PC-9 (cell line): ENCODE measurements around the gene PLEKHA6. TPM values are rescaled to one million over a fixed set of nuclear protein-coding genes. Genes with fewer than 3 reads are reported as not detected.

Experiments
- BruUV-seq: library from RNA; stranded (reverse); fragments of 400-500 nt; replicated peaks from 2 replicates; lab custom pipeline; 2021; lab: Mats Ljungman, UMichigan
- CTCF ChIA-PET: fragments of 300-600 bp; sonication (Branson Sonifier 250); formaldehyde crosslinking; loops from one replicate; lab custom pipeline; 2022; ENCODE audit warnings: antibody characterized with exemption; lab: Charles Lee
- POLR2A ChIA-PET: fragments of 300-600 bp; sonication (Branson Sonifier 250); formaldehyde crosslinking; loops from one replicate; lab custom pipeline; 2022; ENCODE audit warnings: antibody characterized with exemption; ENCODE audit not compliant: unreplicated experiment; lab: Charles Lee
- DNase-seq, 2 experiments: peaks; one replicate each; pipeline versions ENCODE4 v3.0.0 to v3.0.0-alpha.2; 2015 to 2022; ENCODE audit warnings: mixed read lengths in 1 of 2
- H2AFZ ChIP-seq: fragments of 200-600 bp; sonication (generic); 2 replicates; pipeline ENCODE4 v1.8.1; 2017; ENCODE audit warnings: antibody characterized with exemption
- H3F3A ChIP-seq: fragments of 200-600 bp; sonication (generic); 2 replicates; pipeline ENCODE4 v1.8.1; 2017; ENCODE audit warnings: antibody characterized with exemption, mild to moderate bottlenecking, low read depth; ENCODE audit not compliant: insufficient read depth
- H3K27ac ChIP-seq: fragments of 200-600 bp; sonication (generic); 2 replicates; pipeline ENCODE4 v1.6.1; 2016; ENCODE audit warnings: mixed run types
- H3K27me3 ChIP-seq: fragments of 200-600 bp; sonication (generic); 2 replicates; pipeline ENCODE4 v1.6.1; 2016; ENCODE audit warnings: low read depth, mixed run types; ENCODE audit not compliant: insufficient read depth
- H3K36me3 ChIP-seq: fragments of 200-600 bp; sonication (generic); 2 replicates; pipeline ENCODE4 v1.6.1; 2016; ENCODE audit warnings: low read depth, mixed run types
- H3K4me1 ChIP-seq: fragments of 200-600 bp; sonication (generic); replicated peaks from 2 replicates; pipeline ENCODE4 v1.6.1; 2016; ENCODE audit warnings: mixed run types; ENCODE audit not compliant: insufficient read depth
- H3K4me2 ChIP-seq: fragments of 200-600 bp; sonication (generic); 2 replicates; pipeline ENCODE4 v1.6.1; 2017; ENCODE audit warnings: mixed run types
- H3K4me3 ChIP-seq: fragments of 200-600 bp; sonication (generic); 2 replicates; pipeline ENCODE4 v1.6.1; 2016; ENCODE audit warnings: mixed run types
- H3K79me2 ChIP-seq: fragments of 200-600 bp; sonication (generic); 2 replicates; pipeline ENCODE4 v1.6.1; 2017; ENCODE audit warnings: low read depth, mixed run types
- H3K9me2 ChIP-seq: fragments of 200-600 bp; sonication (generic); 2 replicates; pipeline ENCODE4 v1.8.1; 2017; ENCODE audit warnings: mild to moderate bottlenecking; ENCODE audit not compliant: insufficient read depth
- H3K9me3 ChIP-seq: fragments of 200-600 bp; sonication (generic); 2 replicates; pipeline ENCODE4 v1.8.1; 2016; ENCODE audit warnings: low read depth; ENCODE audit not compliant: insufficient read depth
- H4K20me1 ChIP-seq: fragments of 200-600 bp; sonication (generic); 2 replicates; pipeline ENCODE4 v1.8.1; 2017; ENCODE audit not compliant: insufficient read depth
- EZH2 ChIP-seq: fragments of 200-600 bp; sonication (generic); IDR thresholded peaks from 2 replicates; pipeline ENCODE4 v1.8.0; 2017; ENCODE audit warnings: antibody characterized with exemption, low read depth
- intact Hi-C: fragments of 100-400 bp; cut with micrococcal nuclease; formaldehyde crosslinking; loops from one replicate; pipeline ENCODE4 v1.10.0; 2022; ENCODE audit not compliant: unreplicated experiment
- total RNA-seq: library from RNA; stranded (reverse); gene quantifications from 2 replicates; pipeline ENCODE4 v1.2.3, GENCODE V29; 2021
- TF ChIP-seq, protein P1 (sequence below): fragments of 200-600 bp; sonication (generic); conservative IDR thresholded peaks from 2 replicates; pipeline ENCODE4 v1.6.1; 2017; ENCODE audit warnings: mixed run types, antibody characterized with exemption, mild to moderate bottlenecking, moderate library complexity

The PLEKHA6 gene
- total RNA-seq, 1 experiment from 2014 or later = 52.0 TPM

DNA sequence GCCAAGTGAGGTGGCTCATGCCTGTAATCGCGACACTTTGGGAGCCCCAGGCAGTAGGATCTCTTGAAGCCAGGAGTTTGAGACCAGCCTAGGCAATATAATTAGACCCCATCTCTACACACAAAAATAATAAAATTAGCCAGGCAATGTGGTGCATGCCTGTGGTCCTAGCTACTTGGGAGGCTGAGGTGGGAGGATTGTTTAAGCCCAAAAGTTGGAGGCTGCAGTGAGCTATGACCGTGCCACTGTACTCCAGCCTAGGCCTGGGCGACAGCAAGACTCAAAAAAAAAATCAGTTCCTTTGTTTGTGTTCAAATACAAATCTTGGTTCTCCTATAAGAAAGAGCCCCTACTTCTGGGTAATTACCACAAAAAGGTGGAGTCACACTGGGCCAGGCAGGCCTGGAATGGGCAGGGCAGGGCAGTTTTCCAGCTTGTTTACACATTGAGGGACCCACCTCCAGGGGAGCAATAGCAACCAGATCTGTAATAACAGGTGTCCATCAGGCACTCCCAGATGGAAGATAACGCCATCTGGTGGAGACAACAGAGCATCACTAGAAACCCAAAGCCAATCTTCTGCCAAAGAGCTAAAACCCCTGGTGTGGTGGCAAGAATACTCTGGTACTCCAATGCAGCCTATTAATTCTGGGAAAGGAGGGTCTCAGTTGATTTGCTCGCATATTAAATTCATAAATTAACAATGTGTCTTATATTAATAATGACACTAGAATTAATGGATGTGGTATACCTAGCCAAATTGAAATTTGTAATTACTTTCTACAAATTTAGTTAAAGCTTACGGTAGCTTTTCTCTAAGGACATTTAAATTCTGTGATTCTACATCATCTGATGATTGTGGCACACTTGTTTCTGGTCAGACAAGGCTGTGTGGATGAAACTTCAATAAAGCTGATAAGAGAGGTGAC, 38.7 kb upstream of the PLEKHA6 start:
- intact Hi-C loops = loop anchor here (1.0 kb wide), 3 partner anchors 18 to 236 kb away; no protein-coding TSS in a partner anchor
- Histone ChIP-seq H3K9me2 (no peaks in the 10 kb centered on the region), H4K20me1 (peaks cover 5% of the 10 kb centered on the region), H3K4me3 (no peak overlapping the region), H3K9me3 (no peaks in the 10 kb centered on the region), H3K4me2 (0 out of 2 replicates have a peak overlapping the region, but pooled peaks have one; percentile 30), H3K79me2 (peaks cover 29% of the 10 kb centered on the region), H3F3A (peaks cover 62% of the 10 kb centered on the region), H3K4me1 (0 out of 2 replicates have a peak, but pooled peaks cover 5% of the 10 kb centered on the region), H3K27me3 (no peaks in the 10 kb centered on the region), H3K27ac (no peak overlapping the region), H2AFZ (no peak overlapping the region), H3K36me3 (peaks cover 11% of the 10 kb centered on the region)
- BruUV-seq = no TSS peak
- TF ChIP-seq, protein P1, sequence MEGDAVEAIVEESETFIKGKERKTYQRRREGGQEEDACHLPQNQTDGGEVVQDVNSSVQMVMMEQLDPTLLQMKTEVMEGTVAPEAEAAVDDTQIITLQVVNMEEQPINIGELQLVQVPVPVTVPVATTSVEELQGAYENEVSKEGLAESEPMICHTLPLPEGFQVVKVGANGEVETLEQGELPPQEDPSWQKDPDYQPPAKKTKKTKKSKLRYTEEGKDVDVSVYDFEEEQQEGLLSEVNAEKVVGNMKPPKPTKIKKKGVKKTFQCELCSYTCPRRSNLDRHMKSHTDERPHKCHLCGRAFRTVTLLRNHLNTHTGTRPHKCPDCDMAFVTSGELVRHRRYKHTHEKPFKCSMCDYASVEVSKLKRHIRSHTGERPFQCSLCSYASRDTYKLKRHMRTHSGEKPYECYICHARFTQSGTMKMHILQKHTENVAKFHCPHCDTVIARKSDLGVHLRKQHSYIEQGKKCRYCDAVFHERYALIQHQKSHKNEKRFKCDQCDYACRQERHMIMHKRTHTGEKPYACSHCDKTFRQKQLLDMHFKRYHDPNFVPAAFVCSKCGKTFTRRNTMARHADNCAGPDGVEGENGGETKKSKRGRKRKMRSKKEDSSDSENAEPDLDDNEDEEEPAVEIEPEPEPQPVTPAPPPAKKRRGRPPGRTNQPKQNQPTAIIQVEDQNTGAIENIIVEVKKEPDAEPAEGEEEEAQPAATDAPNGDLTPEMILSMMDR = peak; percentile 87
- no peak for TF ChIP-seq EZH2
- ChIA-PET CTCF (interaction anchor here (0.6 to 1.7 kb wide), 30 partner anchors 9 to 587 kb away, joined by 3 to 14 read pairs (median 4); partner anchors contain the start of genes GOLT1A, MDM4 and PIK3C2B), POLR2A (interaction anchor here (0.6 to 0.7 kb wide), 7 partner anchors 9 to 409 kb away, joined by 3 to 8 read pairs (median 3); no protein-coding TSS in a partner anchor)
- peak; percentile 88 to 92 for DNase-seq

DNA sequence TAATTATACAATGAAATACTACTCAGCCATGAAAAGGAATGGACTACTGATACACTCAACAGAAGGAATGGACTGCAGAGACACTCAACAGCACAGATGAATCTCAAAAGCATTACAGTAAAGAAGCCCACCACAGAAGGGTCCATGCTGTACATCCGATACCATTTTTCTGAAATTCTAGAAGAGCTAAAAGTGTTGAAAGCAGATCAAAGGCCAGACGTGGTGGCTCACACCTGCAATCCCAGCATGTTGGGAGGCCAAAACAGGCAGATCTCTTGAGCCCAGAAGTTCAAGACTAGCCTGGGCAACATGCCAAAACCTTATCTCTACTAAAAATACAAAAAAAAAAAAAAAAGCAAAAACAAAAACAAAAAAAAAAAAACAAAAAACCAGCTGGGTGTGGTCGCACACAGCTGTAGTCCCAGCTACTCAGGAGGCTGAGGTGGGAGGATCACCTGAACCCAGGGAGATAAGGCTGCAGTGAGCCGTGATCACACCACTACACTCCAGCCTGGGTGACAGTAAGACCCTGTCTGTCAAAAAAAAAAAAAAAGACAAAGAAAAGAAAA, 36.4 kb upstream of the PLEKHA6 start:
- Histone ChIP-seq H3K27me3 (no peaks in the 10 kb centered on the region), H3K27ac (no peak overlapping the region), H3K79me2 (0 out of 2 replicates have a peak, but pooled peaks cover 10% of the 10 kb centered on the region), H3K4me2 (no peak overlapping the region), H3K4me1 (0 out of 2 replicates have a peak, but pooled peaks cover 5% of the 10 kb centered on the region), H3K4me3 (no peak overlapping the region), H3K36me3 (peaks cover 5% of the 10 kb centered on the region; the same call in 1 of the 2 replicates), H2AFZ (no peak overlapping the region), H3K9me2 (no peaks in the 10 kb centered on the region), H3K9me3 (no peaks in the 10 kb centered on the region), H4K20me1 (no peaks in the 10 kb centered on the region), H3F3A (peaks cover 42% of the 10 kb centered on the region)
- BruUV-seq = no TSS peak
- ChIA-PET CTCF (interaction anchor here (0.6 to 0.7 kb wide), 3 partner anchors 54 to 179 kb away, joined by 3 read pairs; no protein-coding TSS in a partner anchor), POLR2A (interaction anchor here (0.6 kb wide), 1 partner anchor 752 kb away, joined by 3 read pairs; no protein-coding TSS in a partner anchor)
- DNase-seq = no peak
- TF ChIP-seq, protein P1 = no peak
- intact Hi-C loops = no loop called here

DNA sequence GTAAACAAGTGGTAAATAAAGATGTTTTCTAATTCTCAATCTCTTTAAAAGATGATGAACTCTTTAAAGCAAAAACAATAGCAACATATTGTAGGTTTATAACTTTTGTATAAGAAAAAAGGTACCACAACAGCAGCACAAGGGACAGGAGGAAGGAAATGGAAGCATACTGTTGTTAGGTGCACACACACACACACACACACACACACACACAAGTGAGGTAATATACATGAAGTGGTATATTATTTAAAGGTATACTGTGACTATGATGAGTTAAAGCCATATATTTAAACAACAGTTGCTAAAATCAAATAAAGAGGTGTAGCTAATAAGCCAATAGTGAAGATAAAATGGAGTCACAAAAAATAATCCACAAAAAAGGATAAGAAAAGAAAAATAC, 31.9 kb upstream of the PLEKHA6 start:
- Histone ChIP-seq H3K79me2 (no peaks in the 10 kb centered on the region), H3K27me3 (no peaks in the 10 kb centered on the region), H2AFZ (no peak overlapping the region), H3K4me2 (no peak overlapping the region), H4K20me1 (no peaks in the 10 kb centered on the region), H3K4me3 (no peak overlapping the region), H3F3A (peaks cover 12% of the 10 kb centered on the region), H3K27ac (no peak overlapping the region), H3K9me3 (no peaks in the 10 kb centered on the region), H3K9me2 (no peaks in the 10 kb centered on the region), H3K36me3 (no peaks in the 10 kb centered on the region), H3K4me1 (no peaks in the 10 kb centered on the region)
- intact Hi-C loops = no loop called here
- ChIA-PET CTCF (no interaction called here), POLR2A (interaction anchor here (0.6 kb wide), 1 partner anchor 95 kb away, joined by 7 read pairs; no protein-coding TSS in a partner anchor)
- BruUV-seq = no TSS peak
- DNase-seq = no peak
- TF ChIP-seq, protein P1 = no peak
- no peak for TF ChIP-seq EZH2
